Astrocyte (in vitro differentiated cells and primary cell): ENCODE data around the gene BBS9. TPM values are rescaled to one million over a fixed set of nuclear protein-coding genes. Genes with fewer than 3 reads are reported as not detected.

Experiments used
- DNase-seq: peaks from one replicate; pipeline ENCODE4 v3.0.0-alpha.2; 2010; ENCODE audit warnings: low read depth
- FAIRE-seq: peaks from 2 replicates; lab custom pipeline; 2011; peaks lifted over from hg19 to GRCh38; lab: Jason Lieb, UNC
- H2AFZ ChIP-seq: 2 replicates; pipeline ENCODE4 v1.6.0; 2012; ENCODE audit warnings: low read depth, low read length, inconsistent platforms
- H3K27ac ChIP-seq: 2 replicates; pipeline ENCODE4 v1.5.1; 2011; ENCODE audit warnings: low read depth, low read length, inconsistent platforms
- H3K27me3 ChIP-seq: 2 replicates; pipeline ENCODE4 v1.6.0; 2011; ENCODE audit warnings: low read length, inconsistent platforms; ENCODE audit not compliant: insufficient read depth
- H3K36me3 ChIP-seq: 2 replicates; pipeline ENCODE4 v1.5.1; 2011; ENCODE audit warnings: low read length, inconsistent platforms; ENCODE audit not compliant: insufficient read depth
- H3K4me1 ChIP-seq: 2 replicates; pipeline ENCODE4 v1.5.1; 2011; ENCODE audit warnings: low read length, inconsistent platforms; ENCODE audit not compliant: insufficient read depth
- H3K4me2 ChIP-seq: 2 replicates; pipeline ENCODE4 v1.6.0; 2012; ENCODE audit warnings: low read length, inconsistent platforms
- H3K4me3 ChIP-seq: 2 replicates; pipeline ENCODE4 v1.5.1; 2011; ENCODE audit warnings: low read depth, mild to moderate bottlenecking, low read length, inconsistent platforms; ENCODE audit not compliant: insufficient read depth
- H3K79me2 ChIP-seq: 2 replicates; pipeline ENCODE4 v1.6.0; 2012; ENCODE audit warnings: mild to moderate bottlenecking, low read length, inconsistent platforms; ENCODE audit not compliant: insufficient read depth
- H3K9ac ChIP-seq: 2 replicates; pipeline ENCODE4 v1.6.0; 2012; ENCODE audit warnings: mild to moderate bottlenecking, low read length, inconsistent platforms
- H3K9me3 ChIP-seq: 2 replicates; pipeline ENCODE4 v1.5.1; 2012; ENCODE audit warnings: low read depth, mild to moderate bottlenecking, low read length, inconsistent platforms; ENCODE audit not compliant: insufficient read depth
- H4K20me1 ChIP-seq: 2 replicates; pipeline ENCODE4 v1.6.0; 2012; ENCODE audit warnings: low read length, inconsistent platforms; ENCODE audit not compliant: insufficient read depth
- H3K27ac Mint-ChIP-seq: one replicate; pipeline ENCODE4 v1.8.0; 2021; ENCODE audit warnings: mild to moderate bottlenecking, mixed read lengths; ENCODE audit not compliant: unreplicated experiment
- H3K27me3 Mint-ChIP-seq: one replicate; pipeline ENCODE4 v1.8.0; 2021; ENCODE audit warnings: low read depth, mixed read lengths; ENCODE audit not compliant: unreplicated experiment
- H3K36me3 Mint-ChIP-seq: one replicate; pipeline ENCODE4 v1.8.0; 2021; ENCODE audit warnings: low read depth, mixed read lengths; ENCODE audit not compliant: unreplicated experiment
- H3K4me1 Mint-ChIP-seq: one replicate; pipeline ENCODE4 v1.8.0; 2021; ENCODE audit warnings: low read depth, mixed read lengths; ENCODE audit not compliant: unreplicated experiment
- H3K4me3 Mint-ChIP-seq: one replicate; pipeline ENCODE4 v1.8.0; 2021; ENCODE audit warnings: mild to moderate bottlenecking, moderate library complexity, mixed read lengths; ENCODE audit not compliant: unreplicated experiment
- H3K9me3 Mint-ChIP-seq: one replicate; pipeline ENCODE4 v1.8.0; 2021; ENCODE audit warnings: mild to moderate bottlenecking, mixed read lengths; ENCODE audit not compliant: unreplicated experiment
- EZH2 ChIP-seq: IDR thresholded peaks from 2 replicates; pipeline ENCODE4 v1.6.1; 2012; ENCODE audit warnings: mild to moderate bottlenecking, low read length, inconsistent platforms; ENCODE audit not compliant: insufficient read depth
- total RNA-seq: library from RNA; stranded (reverse); gene quantifications from 2 replicates; pipeline ENCODE4 v1.2.1, GENCODE V29; 2021
- TF ChIP-seq, protein P1 (sequence below): IDR thresholded peaks from 2 replicates; pipeline ENCODE4 v1.5.1; 2011; ENCODE audit warnings: low read depth, mild to moderate bottlenecking, inconsistent platforms, low read length, moderate library complexity; ENCODE audit not compliant: insufficient read depth

Gene BBS9
- total RNA-seq, 1 donor from 2014 or later: 25.1 TPM

DNA sequence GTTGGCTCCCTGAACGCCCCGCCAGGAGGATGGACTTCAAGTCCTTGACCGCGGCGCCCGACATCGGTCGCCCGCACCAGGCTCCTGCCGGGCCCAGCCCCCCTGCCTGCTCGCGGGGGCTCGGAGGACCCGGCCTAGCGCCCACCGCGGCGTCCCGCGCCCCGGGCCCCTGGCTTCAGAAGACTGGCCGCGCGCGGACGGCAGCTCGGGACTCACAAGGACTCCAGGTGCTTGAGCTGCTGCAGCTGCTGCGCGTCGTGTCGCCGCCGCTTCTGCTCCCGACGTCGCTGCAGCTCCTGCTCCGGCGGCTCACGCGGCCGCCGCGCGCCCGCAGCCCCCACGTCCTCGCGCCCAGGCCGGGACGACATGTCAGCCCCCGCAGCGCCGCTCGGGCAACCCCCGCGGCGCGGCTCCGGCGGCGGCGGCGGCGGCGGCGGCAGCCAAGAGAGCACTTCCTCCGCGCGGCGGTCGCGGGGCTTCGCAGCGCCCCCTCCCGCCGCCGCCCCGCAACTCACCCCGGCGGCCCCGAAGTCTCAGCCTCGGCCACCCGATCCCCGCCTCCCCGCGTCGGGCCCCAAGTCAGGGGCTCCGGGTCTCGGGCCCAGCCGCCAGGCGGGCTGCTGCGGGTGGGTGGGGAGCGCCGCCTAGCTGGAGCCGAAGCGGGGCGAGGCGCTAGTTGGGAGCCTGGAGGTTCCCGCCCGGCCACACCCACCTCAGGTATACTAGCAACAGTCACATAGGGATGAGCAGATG is 20.2 kb upstream of the BBS9 start, which contains the start of gene RP9:
RP9 (minus strand) TSS at position 400 of the 753 bp plus-strand sequence; CDS start at position 368, 32 bp downstream.
- Histone ChIP-seq H4K20me1 (peaks cover 42% of the 10 kb centered on the region), H3K27me3 (no peaks in the 10 kb centered on the region), H3K4me3 (peak within 1 kb of the TSS; percentile 87), H3K27ac (peak within 1 kb of the TSS; percentile 76), H3K36me3 (no peaks in the 10 kb centered on the region), H3K79me2 (peaks cover 50% of the 10 kb centered on the region), H3K9me3 (no peaks in the 10 kb centered on the region), H3K9ac (peak within 1 kb of the TSS; percentile 89), H3K4me2 (peak within 1 kb of the TSS; percentile 85), H2AFZ (peak within 1 kb of the TSS; percentile 87), H3K4me1 (peaks cover 8% of the 10 kb centered on the region)
- TF ChIP-seq, protein P1, sequence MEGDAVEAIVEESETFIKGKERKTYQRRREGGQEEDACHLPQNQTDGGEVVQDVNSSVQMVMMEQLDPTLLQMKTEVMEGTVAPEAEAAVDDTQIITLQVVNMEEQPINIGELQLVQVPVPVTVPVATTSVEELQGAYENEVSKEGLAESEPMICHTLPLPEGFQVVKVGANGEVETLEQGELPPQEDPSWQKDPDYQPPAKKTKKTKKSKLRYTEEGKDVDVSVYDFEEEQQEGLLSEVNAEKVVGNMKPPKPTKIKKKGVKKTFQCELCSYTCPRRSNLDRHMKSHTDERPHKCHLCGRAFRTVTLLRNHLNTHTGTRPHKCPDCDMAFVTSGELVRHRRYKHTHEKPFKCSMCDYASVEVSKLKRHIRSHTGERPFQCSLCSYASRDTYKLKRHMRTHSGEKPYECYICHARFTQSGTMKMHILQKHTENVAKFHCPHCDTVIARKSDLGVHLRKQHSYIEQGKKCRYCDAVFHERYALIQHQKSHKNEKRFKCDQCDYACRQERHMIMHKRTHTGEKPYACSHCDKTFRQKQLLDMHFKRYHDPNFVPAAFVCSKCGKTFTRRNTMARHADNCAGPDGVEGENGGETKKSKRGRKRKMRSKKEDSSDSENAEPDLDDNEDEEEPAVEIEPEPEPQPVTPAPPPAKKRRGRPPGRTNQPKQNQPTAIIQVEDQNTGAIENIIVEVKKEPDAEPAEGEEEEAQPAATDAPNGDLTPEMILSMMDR: no peak
- no peak for TF ChIP-seq EZH2
- peak within 1 kb of the TSS; percentile 94 for H3K4me3 Mint-ChIP-seq
- peaks cover 4% of the 10 kb centered on the region for H3K27me3 Mint-ChIP-seq
- peak within 1 kb of the TSS; percentile 72 for H3K27ac Mint-ChIP-seq
- H3K4me1 Mint-ChIP-seq: peaks cover 9% of the 10 kb centered on the region
- DNase-seq: peak; percentile 11
- H3K9me3 Mint-ChIP-seq: no peaks in the 10 kb centered on the region
- H3K36me3 Mint-ChIP-seq: no peaks in the 10 kb centered on the region
- no peak for FAIRE-seq

DNA sequence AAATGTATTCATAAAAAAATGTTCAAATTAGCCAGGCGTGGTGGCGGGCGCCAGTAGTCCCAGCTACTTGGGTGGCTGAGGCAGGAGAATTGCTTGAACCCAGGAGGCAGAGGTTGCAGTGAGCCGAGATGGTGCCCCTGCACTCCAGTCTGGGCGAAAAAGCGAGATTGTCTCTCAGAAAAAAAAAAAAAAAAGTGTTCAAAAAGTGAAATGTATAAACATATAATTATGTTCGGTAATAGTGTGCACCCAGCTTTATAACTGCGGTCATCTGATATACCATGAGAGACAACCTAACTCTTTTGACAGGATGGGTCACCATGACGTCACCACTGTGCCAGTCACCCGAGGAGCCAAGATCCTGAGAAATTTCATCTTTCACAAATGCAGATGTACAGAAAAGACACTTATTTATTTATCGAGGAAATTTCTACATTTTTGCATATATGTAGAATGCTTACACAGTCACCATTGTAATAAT is 19.6 kb upstream of the BBS9 start:
- Histone ChIP-seq H2AFZ (peak overlapping the region; percentile 82), H3K4me2 (peak overlapping the region; percentile 85), H3K4me3 (peak overlapping the region; percentile 87), H3K27ac (no peak overlapping the region), H3K9me3 (no peaks in the 10 kb centered on the region), H3K36me3 (no peaks in the 10 kb centered on the region), H3K9ac (peak overlapping the region; percentile 89), H3K79me2 (peaks cover 44% of the 10 kb centered on the region), H4K20me1 (peaks cover 35% of the 10 kb centered on the region), H3K27me3 (peaks cover 3% of the 10 kb centered on the region), H3K4me1 (peaks cover 8% of the 10 kb centered on the region)
- peaks cover 4% of the 10 kb centered on the region for H3K27me3 Mint-ChIP-seq
- no peak overlapping the region for H3K27ac Mint-ChIP-seq
- H3K4me1 Mint-ChIP-seq: peaks cover 9% of the 10 kb centered on the region
- H3K9me3 Mint-ChIP-seq: no peaks in the 10 kb centered on the region
- no peaks in the 10 kb centered on the region for H3K36me3 Mint-ChIP-seq
- H3K4me3 Mint-ChIP-seq: peak overlapping the region; percentile 85
- no peak for FAIRE-seq
- TF ChIP-seq, protein P1: no peak
- no peak for TF ChIP-seq EZH2
- DNase-seq: no peak

DNA sequence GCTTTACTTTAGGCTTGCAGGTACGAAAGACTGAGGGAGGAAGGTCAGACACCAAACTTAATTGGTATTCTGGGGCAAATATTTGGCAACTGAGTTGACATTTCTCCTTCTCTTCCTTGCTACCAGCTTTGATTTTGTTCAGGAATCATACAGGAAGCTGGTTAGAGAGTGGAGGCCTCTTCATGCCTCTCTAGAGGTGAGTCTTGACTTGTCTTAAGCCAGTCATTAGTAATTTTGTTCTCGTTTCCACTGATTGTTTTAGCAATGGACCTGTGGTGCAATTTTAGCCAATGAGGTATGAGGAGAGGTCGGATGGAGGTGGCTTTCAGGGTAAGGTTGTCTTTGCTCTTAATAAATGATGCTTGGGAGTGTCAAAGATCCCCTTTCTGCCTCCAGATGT is 17.8 kb upstream of the BBS9 start:
- no peak overlapping the region for H3K27ac ChIP-seq
- H3K4me2 ChIP-seq: no peak overlapping the region
- H3K27me3 ChIP-seq: peaks cover 3% of the 10 kb centered on the region
- peaks cover 8% of the 10 kb centered on the region for H3K4me1 ChIP-seq
- no peak for TF ChIP-seq EZH2
- TF ChIP-seq, protein P1: no peak
- peaks cover 25% of the 10 kb centered on the region for H3K79me2 ChIP-seq
- FAIRE-seq (no peak), DNase-seq (no peak)
- Mint-ChIP-seq H3K9me3 (no peaks in the 10 kb centered on the region), H3K36me3 (no peaks in the 10 kb centered on the region), H3K4me3 (no peak overlapping the region), H3K27ac (no peak overlapping the region), H3K27me3 (peaks cover 4% of the 10 kb centered on the region), H3K4me1 (peaks cover 7% of the 10 kb centered on the region)
- no peaks in the 10 kb centered on the region for H3K9me3 ChIP-seq
- no peak overlapping the region for H2AFZ ChIP-seq
- no peak overlapping the region for H3K4me3 ChIP-seq
- no peak overlapping the region for H3K9ac ChIP-seq
- H3K36me3 ChIP-seq: no peaks in the 10 kb centered on the region
- H4K20me1 ChIP-seq: peaks cover 19% of the 10 kb centered on the region
